HL-60/S4 treated with retinoic acid at 250 ng/mL for 4 days and 3 days (cell line): ENCODE data around the gene INMT.

ENCODE experiments used
- in situ Hi-C: fragments of 300-500 bp; cut with MboI; formaldehyde crosslinking; loops from 2 replicates; pipeline ENCODE4 v1.7.0; 2022; ENCODE audit warnings: low sequenced_read_pairs

The INMT gene

GRCh38 chr7:30727061-30727945 lies 24.6 kb upstream of the INMT start:
- in situ Hi-C loops: no loop called here

- in situ Hi-C loops: no loop called here
Measured at GRCh38 chr7:30728591-30729100, 23.3 kb upstream of the INMT start.

- in situ Hi-C loops: no loop called here
Measured at GRCh38 chr7:30729642-30730041, 22.3 kb upstream of the INMT start.

DNA sequence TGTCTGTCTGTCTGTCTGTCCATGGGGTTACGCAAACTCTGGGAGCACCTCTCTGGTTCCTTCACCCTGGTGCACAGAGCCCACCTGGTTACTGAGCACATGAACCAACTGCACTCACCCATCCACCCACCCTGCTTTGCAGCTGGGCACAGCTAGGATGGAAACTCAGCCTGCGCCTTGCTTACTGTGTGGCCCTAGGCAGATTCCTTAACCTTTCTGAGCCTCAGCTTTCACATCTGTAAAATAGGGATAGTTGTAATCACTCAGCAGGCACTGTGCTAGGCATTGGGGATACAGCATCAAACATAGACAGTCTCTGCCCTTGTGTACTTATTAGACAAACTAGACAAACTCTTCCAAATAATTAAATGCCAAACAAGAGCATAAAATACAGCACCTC lies 21.8 kb upstream of the INMT start:
- in situ Hi-C loops: no loop called here

DNA sequence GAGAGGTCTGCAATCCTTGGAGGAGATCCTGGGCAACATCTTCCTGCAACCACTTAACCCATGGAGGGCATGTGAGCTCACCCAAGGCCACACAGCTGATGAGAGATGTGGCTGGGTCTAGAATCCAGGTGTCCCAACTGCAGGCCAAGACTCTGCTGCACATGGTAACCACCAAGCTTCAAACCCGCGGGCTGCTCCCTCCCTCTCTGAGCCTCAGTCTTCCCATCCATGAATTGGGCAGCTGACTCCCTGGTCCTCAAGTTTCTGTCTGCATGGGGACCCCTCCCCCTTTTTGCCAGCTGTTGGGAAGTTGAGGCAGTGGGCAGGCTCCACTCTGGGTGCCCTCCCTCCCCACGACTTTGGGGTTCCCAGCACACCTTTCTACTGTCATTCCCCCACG lies 20.9 kb upstream of the INMT start:
- in situ Hi-C loops: no loop called here

- in situ Hi-C loops: no loop called here
Measured at GRCh38 chr7:30731581-30731980, 20.4 kb upstream of the INMT start.

DNA sequence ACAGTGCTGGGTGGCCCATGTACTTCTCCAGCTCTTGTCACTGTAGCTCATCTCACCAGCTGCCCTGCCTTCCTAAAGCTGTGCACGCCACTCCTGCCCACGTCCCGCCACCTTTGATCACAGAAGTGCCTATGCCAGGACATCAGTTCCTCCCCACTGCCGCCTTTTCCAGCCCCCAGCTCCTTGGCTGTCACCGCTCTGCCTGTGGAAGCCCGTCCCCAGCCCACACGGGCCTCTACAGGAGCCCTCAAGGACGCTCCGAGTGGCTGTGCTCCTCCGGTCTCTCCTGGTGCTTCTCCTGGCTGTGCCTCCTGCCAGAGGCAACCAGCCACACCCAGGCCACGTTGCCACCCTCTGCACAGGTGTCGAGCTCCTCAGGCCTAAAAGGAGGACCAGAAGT lies 19.3 kb upstream of the INMT start:
- in situ Hi-C loops: no loop called here

GRCh38 chr7:30733216-30733615 lies 18.7 kb upstream of the INMT start:
- in situ Hi-C loops: no loop called here

GRCh38 chr7:30733691-30734090 lies 18.2 kb upstream of the INMT start:
- in situ Hi-C loops: no loop called here

GRCh38 chr7:30734497-30734896 lies 17.4 kb upstream of the INMT start:
- in situ Hi-C loops: no loop called here

GRCh38 chr7:30735631-30736030 lies 16.3 kb upstream of the INMT start:
- in situ Hi-C loops: no loop called here

DNA sequence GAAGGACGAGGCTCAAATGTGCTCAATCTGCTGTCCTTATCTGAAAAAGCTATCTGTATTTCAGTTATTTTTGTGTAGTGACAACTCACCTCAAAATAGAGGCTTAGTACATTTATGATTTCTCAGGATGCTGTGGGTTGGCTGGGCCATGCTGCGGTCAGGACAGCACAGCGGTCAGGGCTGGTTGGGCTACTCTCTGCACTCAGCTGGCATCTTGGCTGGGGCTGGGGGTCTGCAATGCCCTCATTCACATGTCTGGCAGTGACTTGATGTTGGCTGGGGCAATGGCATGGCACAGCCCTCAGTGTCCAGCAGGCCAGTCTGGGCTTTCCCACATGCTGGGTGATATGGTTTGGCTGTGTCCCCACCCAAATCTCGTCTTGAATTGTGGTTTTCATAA lies 15.6 kb upstream of the INMT start:
- in situ Hi-C loops: no loop called here

DNA sequence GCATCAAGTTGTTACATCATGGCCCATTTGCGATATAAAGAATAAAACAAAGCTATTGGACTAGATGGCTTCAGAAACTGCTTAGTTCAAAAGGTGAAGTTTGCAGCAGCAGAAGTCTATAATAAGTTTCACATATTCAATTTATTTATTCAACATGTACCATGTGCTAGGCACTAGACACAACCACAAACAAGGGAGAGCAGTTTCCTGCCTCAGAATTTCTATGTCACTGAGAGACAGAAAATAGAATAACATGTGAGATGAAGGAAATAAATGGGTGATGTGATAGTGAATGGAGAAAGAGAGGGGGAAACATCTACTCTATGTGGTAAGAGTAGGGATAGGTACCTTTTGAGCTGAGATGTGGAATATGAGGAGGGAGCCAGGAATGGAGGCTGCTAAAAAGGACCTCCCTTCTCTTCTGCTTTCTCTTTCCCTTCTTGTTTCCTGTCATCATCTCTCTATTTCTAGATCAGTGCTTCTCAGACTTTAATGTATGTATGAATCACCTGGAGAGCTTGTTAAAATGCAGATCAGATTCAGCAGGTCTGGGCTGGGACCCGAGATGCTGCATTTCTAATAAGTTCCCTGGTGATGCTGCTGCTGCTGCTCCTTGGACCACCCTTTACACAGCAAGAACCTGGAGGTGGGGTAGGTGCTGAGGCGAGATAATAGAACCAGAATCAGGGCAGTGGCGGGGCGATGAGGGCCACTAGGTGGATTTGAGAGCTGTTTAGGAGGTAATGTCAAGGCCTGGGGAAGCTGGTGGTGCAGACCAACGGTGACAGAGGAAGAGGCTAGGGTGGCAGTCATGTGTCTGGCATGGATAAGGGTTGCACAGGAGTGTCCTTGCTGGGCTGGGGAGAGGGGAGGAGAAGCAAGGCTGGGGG lies 13.7 kb upstream of the INMT start:
- in situ Hi-C loops: no loop called here

GRCh38 chr7:30739691-30740090 lies 12.2 kb upstream of the INMT start:
- in situ Hi-C loops: no loop called here

DNA sequence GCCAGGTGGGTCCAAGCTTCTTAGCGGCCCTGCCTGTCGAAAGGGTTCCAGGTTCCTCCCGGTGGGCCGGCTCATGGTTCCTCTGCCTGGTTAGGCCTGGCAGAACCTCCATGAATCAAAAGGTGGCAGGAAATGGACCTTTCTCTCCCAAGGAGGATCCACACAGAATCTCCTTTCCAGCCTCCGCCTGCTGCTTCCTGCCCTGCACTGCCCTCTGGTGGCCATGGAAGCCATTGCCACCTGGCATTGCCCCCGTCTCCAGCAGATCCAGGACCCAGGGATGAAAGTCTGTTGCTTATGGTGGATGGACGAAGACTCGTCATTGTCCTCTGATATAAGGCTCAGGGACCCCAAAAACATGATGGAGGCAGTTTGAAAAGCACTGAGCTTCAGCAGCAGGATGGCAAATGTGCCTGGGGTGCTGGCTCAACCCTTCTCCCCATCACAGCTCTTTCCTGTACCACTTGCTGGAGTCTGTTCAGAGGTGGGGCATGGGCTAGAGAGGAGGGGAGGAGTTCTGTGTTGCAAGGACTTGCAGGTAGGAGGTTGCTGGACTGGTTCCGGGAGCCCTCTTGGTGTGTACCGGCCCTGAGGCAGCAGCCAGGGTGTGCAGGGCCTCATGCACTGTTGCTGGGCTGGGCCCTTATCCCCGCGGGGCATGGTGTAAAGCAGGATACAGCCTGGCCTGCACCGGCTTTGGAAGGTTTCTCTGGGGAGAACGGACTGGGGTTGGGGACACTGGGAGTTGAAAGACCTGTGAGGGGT lies 11.3 kb upstream of the INMT start:
- in situ Hi-C loops: no loop called here

DNA sequence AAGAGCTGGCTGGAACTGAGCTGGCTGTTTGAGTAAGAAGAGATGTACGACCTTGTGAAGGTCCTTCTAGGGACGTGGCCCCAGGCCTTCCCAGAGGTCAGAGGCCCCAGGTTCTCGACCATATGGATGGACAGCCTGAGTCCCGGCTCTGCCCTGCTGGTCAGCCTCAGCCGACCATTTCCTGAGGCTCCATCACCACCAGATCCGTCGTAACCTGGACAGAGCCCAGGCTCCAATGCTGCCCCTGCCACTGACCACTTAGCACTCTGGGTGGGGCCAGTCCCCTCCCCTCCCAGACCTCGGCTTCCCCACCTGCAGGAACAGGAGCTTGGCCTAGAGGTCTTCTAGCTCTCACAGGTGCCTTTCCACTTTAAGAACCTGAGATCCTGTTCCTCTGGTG lies 10.6 kb upstream of the INMT start:
- in situ Hi-C loops: no loop called here

DNA sequence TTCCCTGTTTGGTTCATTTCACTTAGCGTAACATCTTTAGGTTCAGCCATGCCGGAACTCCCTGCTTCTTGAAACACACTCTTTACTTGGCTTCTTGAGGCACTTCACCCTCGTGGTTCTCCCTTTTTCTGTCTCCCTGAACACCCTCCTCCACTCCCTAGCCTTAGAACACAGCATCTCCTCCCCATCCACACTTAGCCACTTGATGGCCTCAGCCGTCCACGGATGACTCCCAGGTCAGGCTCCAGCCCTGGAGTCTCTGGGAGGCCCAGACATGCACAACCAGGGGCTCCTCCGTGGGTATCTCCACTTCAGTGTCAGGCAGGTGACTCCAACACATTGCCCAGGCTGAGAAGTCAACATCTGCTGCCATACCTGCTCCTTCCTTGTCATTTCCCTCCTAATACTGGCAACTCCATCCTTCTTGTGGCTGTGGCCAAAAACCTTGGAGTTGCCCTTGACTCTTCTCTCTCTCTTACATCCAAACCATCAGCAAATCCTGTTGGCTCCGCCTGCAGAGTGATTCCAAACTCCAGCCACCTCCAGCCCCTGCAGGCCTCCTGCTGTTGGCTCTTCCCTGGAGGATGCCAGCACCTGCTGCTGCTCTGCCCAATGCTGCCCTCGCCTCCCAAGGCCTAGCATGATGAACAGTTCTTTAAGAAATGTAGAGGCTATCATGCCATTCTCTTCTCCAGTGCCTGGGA lies 8.4 kb upstream of the INMT start:
- in situ Hi-C loops: no loop called here

DNA sequence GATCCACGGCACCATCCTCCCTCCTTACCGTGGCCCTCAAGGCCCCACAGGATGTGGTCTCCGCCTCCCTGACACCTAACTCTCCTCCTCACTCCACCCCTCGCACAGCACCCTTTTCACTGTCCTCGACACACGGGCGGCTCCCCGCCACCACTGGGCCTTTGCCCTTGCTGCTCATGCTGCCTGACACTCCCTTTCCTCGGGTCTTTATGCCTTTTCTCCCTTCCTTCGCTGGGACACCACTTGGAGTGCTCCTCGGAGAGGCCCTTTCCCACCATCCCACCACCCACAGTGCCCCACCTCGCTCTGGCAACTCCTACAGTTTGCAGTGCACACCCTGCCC lies 7.9 kb upstream of the INMT start:
- in situ Hi-C loops: no loop called here

DNA sequence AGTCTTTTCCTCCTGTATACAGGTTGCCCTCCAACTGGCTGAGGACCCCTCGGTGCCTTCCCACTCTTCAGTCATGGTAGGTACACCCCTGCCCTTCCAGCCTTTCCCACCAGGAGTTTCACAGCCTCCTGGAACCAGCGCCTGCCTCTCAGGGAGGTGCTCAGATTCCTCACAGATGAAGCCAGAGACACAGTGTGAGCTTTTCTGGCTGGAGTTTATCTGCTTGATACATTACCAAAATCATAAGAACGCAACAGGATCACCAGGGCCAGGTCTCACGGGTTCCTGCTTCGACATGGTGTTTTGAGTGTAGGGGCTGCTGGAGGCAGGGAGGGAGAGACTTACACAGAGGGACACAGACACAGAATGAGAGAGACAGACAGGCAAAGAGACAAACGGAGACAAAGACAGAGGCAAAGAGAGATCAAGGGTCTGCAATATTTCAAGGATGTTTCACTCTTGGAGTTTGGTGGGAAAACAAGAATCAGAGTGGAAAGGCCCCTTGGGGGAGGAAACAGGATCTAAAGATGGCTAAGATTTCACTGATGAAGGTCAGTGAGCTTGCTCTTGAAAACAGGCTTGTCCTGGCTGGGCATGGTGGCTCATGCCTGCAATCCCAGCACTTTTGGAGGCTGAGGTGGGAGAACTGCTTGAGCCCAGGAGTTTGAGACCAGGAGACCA lies 6.5 kb upstream of the INMT start:
- in situ Hi-C loops: no loop called here

- in situ Hi-C loops: no loop called here
Measured at GRCh38 chr7:30750010-30750409, 1.9 kb upstream of the INMT start.
